A549 (cell line): Measurements from ENCODE around the gene DOCK1.

ENCODE experiments used
- CTCF ChIP-seq: fragments of >200 bp; sonication (Bioruptor Twin); formaldehyde crosslinking; IDR thresholded peaks from 3 replicates; pipeline ENCODE4 v1.5.1; 2016
- JUN ChIP-seq, 2 experiments: fragments of >200 bp; sonication (Bioruptor Twin); formaldehyde crosslinking; IDR thresholded peaks; 2 replicates in 1 of 2; 3 replicates in 1 of 2; pipeline ENCODE4 v1.6.1; 2016 to 2017
- MAX ChIP-seq: IDR thresholded peaks from 2 replicates; pipeline ENCODE4 v1.6.1; 2012
- PHF8 ChIP-seq: fragments of 200-600 bp; sonication (generic); IDR thresholded peaks from 2 replicates; pipeline ENCODE4 v1.6.1; 2016; ENCODE audit warnings: low read depth, mild to moderate bottlenecking, antibody characterized with exemption, moderate library complexity, borderline replicate concordance
- TP53 ChIP-seq: fragments of 250-450 bp; sonication (Bioruptor Pico); IDR thresholded peaks from 2 replicates; pipeline ENCODE4 v1.5.0; 2021; ENCODE audit warnings: mild to moderate bottlenecking, moderate library complexity
- USF2 ChIP-seq: fragments of 450-650 bp; IDR thresholded peaks from 2 replicates; pipeline ENCODE4 v1.6.1; 2014; ENCODE audit warnings: antibody characterized with exemption

- TF ChIP-seq USF2 = no peak
- no peak for TF ChIP-seq CTCF
- TF ChIP-seq MAX = no peak
- TF ChIP-seq JUN (IDR thresholded peaks at IDR 0.05) = no peak
- TF ChIP-seq TP53 (CRISPR knock-in tag) = no peak
- TF ChIP-seq PHF8 = no peak
Measured at GRCh38 chr10:127151541-127151940, 246.3 kb downstream of the DOCK1 start.
